Hematopoietic multipotent progenitor cell treated with erythropoietin and hydrocortisone succinate and interleukin-3 and kit ligand, for 8 days (in vitro differentiated cells): ENCODE data around the gene SEMG2.

Experiments
- DNase-seq: peaks from one replicate; pipeline ENCODE4 v3.0.0-alpha.2; 2015

The SEMG2 gene, protein sequence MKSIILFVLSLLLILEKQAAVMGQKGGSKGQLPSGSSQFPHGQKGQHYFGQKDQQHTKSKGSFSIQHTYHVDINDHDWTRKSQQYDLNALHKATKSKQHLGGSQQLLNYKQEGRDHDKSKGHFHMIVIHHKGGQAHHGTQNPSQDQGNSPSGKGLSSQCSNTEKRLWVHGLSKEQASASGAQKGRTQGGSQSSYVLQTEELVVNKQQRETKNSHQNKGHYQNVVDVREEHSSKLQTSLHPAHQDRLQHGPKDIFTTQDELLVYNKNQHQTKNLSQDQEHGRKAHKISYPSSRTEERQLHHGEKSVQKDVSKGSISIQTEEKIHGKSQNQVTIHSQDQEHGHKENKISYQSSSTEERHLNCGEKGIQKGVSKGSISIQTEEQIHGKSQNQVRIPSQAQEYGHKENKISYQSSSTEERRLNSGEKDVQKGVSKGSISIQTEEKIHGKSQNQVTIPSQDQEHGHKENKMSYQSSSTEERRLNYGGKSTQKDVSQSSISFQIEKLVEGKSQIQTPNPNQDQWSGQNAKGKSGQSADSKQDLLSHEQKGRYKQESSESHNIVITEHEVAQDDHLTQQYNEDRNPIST

DNA sequence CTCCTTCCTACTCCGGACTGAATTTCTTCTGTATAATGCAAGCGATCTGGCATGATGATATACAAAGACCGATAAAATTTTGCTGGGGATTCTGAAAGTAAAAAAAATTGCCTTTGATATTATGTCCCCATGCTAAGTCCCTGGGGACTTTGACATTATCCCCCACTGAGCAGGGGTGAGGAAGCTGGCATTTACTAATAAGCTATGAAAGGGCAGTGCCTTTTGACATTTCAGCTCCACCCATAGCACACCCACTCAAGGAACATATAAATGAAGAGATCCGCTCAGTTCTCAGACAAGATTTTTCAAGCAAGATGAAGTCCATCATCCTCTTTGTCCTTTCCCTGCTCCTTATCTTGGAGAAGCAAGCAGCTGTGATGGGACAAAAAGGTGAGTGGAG, at the start of gene SEMG2:
Gene SEMG2 (plus strand): TSS at position 298 of the 400 bp plus-strand sequence. CDS start 17 bp downstream, at position 315.
- DNase-seq: no peak

DNA sequence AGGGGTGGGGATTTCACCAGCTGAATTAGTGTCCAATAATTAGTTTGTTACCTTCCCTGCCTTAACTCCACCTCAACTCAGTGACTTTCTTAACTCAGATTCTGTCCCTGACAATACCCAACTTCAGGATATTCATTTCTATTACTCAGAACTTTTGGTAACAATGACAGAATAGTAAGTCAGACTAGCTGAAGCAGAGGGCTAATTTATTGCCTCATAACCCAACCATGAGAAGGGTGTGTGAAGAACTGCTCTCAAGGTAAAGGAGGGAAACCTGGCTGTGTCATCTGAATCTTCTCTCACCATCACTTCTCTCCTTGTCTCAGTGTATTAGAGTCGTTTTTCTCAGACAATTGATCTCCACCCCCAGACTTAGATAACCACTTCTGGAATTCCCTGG, 47.7 kb upstream of the SEMG2 start:
- DNase-seq: no peak

DNA sequence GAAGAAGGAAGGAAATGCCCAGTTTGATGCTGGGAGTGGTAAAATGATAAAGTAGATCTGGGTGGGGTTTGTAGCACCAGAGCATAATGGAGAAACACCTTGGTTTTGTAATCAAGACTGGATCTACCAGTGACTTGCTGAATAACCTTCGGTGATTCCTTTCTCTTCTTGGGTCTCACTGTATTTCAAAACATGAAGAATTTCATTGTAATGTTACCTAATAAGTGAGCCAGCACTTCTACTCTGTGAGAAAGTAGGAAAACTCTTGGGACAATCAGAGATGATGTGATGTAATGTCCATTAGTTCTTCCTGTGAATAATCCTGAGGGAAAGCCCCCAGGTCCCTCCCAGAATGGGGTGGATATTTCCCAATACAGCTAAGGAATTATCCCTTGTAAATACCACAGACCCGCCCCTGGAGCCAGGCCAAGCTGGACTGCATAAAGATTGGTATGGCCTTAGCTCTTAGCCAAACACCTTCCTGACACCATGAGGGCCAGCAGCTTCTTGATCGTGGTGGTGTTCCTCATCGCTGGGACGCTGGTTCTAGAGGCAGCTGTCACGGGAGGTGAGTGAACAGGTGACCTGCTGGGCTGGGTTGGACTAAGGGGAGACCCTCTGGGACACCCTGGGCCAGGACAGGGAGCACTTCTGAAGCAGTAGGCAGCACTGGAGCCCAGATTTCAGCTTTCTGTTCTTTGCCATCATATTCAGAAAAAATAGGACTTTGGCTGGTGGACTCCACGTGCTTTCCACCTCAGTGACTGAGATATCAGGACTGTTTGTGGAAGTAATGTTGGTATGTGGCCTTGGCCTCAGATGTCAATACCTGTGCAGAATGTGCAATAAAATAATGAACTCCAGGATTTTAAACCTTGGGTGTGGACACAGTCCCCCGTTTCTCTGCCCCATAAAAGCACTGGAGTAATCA, 46.5 kb upstream of the SEMG2 start, which contains the start of gene PI3:
Gene PI3 (plus strand): TSS at position 469 of the 931 bp plus-strand sequence. CDS start 21 bp downstream, at position 490.
- no peak for DNase-seq

DNA sequence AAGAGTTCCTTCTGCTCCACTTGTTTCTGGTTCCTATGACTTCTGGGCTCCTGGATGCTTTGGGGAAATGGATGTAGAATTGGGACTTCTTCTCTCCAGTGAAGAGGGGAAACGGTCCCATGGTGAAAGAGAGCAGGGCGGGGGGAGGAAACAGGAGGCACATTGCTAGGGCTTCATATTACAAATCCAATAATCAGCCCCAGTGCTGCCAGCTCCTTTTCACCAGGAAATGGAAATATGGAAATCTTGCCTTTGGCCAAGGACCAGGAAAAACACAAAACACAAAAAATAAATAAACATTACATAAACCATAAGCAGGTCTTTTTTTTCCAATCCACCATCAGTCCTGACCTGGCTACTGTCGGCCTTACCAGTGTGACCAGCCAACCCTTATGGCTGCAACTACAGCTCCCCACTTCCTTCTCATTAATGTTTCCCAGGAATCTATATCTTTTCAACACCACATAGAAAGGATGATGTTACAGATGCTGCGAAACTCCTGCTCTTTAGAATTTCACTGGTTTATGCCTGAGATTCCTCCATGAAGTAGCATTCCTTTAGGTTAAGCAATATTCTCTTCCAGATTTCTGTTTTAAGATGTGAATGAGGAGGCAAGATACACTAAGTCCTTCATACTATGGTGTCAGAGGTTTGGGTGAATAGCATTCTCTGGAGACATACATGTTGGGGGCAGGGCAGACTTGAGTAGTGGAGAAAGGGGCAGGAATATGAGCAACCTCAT, 44.5 kb upstream of the SEMG2 start:
- no peak for DNase-seq

DNA sequence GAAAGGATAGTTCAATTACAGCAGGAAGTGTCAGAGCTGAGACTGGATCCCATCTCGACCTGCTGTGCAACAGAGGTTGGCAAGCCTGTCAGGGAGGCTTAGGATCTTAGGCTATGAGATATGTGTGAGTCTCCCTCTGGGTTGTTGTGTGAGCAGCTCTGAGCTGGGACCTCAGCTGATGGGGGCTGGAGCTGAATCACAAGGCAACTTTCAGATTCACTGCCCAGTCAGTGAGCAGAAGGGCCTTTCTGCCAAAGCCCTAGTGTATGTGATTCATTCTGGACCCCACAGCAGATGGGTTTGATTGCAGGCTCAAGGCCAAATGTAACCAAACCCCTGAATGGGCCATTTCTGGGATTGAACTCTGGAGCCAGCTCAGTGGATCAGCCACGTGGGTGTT, 42.0 kb upstream of the SEMG2 start:
- DNase-seq: no peak

DNA sequence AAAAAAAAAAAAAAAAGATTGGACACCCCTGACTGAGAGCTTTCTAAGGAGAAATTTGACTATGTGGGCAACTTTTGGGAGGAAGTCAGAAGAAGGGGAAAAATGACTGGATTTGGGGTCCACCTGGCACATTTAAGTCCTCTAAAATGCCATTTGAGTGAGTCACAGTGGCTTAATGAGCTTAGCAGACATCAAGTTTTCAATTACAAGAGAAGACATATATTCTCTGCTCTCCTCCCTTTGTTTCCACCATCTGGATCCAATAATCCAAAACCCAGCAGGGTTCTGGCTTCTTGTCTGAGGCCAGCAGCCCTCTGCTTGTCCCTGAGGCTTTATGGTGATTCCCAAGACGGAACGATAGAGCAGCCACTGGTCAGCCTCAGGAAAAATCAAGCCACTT, 39.5 kb upstream of the SEMG2 start:
- no peak for DNase-seq

DNA sequence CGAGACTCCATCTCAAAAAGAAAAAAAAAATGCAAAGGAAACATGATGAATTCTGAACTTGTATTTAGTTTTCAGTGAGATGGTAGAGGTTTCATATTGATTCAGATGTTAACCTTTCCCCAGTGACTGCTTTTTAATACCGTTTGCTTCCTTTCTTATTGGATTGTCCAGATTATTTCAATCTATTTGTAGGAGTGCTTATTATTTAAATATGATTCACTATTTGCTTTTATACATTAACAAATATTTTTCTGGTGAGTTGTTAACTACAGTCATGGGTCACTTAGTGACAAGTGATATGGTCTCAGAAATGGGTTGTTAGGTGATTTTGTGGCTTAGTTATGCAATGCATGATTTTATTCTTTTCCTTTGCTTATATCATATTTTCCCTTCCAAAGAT, 38.1 kb upstream of the SEMG2 start:
- DNase-seq: no peak

DNA sequence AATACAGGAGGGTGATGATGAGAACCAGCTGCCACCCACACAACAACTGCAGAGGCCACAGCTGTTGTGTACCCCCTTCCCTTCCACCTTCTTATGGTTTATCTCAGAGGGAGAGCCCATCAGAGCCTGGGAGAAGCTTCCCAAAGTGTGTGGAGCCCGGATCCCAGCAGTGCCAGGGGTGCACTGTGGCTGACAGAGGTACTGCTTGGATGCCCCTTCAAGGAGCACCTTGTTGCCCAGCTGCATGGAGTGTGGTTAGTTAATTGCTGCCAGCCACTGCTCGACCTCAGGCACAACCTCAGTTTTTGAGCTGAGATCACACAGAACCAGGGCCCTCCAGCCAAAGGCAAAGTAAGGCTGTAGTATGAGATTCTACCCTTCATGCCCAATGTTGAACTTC, 33.5 kb upstream of the SEMG2 start:
- DNase-seq: no peak

DNA sequence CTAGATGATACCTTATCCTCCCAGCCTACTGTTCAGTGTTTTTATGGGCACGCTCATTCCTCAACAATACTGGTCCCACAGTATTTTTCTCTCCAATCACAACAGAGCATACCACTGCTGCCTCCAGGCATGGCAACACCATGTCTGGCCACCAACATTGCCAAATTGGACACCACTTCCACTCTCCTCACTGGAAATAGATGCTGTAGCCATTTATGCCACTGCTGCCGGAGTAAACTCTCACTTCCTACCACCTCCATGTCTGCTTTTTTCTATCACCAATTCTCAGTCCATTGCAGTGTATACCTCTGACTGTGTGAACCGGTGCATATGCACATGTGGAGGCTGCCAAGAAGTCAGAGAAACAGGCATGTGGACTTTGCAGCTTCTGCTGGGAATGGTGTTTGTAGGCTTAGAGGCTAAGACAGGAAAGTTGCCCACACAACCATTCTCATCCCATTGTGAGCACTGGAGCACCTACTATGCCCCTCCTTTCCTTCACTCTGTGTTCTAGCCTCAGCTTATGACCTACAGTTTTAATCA, 32.0 kb upstream of the SEMG2 start:
- DNase-seq: no peak

DNA sequence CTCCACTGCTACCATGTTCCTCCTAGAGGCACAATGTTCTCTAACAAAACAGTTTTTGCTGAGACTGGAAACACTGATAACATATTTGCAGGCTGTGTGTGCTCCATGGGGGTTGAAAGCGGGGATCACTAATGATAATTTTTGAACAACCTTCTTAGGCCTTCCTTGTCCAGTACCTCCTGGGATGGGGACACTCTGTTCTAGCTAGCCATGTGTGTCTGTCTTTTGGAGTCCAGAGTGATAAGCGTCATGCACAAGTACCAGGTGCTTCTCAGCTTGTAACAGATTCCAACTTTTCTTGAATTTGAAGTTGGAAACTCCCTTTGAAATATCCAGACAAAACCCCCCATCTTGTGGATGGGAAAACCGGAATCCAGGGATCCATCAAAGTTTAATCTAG, 31.3 kb upstream of the SEMG2 start:
- DNase-seq: no peak

DNA sequence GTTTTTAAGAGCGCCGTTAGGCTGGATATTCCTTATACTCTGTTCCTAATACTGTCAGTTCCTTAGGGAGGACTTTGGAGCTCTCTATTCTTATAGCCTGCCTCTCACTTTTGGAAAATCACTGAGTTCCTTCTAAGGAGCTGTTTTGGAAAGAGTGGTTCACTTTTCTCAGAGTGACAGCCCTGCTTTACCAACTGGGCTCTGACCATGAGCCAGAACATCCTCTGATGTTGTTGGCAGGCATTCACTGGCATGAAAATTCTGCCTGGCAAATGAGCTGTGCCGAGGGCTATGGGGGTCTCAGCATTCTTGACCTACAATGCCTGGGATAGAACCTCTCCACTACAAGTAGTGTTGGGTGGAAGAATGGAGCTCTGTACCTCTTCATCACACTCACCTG, 29.2 kb upstream of the SEMG2 start:
- no peak for DNase-seq

DNA sequence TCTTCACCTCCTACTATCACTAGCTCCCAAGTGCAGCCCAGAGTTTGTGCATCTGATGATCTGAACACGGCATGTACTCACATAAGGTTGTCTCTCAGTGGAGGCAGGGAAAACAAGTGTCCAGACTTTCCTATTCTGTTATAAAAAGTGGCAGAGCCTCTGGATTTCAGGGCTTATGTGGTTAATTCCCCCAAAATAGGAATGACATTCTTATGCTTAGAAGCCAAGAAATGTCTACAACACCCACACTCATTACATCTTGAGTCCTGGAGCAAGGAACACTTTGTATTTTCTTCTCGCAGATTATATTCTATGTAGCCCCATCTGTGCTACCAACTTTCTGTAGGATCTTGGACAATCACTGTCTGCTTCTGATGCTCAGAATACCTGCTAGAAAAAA, 27.8 kb upstream of the SEMG2 start:
- no peak for DNase-seq

DNA sequence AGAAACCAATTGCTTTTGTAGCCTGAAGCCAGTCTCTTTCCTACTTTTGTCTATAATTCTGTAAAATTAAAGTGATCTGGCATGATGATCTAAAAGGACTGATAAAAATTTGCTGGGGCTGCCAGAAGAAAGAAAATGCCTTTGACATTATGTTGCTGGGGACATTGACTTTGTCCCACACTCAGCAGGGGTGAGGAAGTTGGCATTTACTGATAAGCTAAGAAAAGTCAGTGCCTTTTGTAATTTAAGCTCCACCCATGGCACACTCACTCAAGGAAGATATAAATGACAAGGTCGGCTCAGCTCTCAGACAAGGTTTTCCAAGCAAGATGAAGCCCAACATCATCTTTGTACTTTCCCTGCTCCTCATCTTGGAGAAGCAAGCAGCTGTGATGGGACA, 14.4 kb upstream of the SEMG2 start, which contains the start of gene SEMG1:
Gene SEMG1 (plus strand): TSS at position 309 of the 400 bp plus-strand sequence. CDS start 21 bp downstream, at position 330.
- DNase-seq: peak; percentile 29

DNA sequence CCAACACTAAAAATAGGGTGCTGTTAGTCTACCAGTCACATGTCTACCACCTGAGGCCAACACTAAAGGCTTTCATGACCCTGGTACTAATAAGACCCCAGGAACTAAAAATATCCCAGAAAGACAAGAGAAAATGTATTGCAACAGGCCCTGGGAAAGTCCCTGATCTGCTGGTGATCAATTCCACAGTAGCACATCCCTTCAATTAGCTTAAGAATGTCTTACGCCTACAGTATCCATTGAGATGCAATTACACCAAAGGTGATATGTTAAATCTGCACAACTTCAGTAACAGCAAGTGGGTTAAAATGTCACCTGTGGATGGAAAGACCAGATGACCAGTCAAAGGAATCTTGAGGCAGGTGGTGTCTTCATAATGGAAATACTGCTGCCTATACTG, 11.2 kb upstream of the SEMG2 start:
- DNase-seq: no peak

DNA sequence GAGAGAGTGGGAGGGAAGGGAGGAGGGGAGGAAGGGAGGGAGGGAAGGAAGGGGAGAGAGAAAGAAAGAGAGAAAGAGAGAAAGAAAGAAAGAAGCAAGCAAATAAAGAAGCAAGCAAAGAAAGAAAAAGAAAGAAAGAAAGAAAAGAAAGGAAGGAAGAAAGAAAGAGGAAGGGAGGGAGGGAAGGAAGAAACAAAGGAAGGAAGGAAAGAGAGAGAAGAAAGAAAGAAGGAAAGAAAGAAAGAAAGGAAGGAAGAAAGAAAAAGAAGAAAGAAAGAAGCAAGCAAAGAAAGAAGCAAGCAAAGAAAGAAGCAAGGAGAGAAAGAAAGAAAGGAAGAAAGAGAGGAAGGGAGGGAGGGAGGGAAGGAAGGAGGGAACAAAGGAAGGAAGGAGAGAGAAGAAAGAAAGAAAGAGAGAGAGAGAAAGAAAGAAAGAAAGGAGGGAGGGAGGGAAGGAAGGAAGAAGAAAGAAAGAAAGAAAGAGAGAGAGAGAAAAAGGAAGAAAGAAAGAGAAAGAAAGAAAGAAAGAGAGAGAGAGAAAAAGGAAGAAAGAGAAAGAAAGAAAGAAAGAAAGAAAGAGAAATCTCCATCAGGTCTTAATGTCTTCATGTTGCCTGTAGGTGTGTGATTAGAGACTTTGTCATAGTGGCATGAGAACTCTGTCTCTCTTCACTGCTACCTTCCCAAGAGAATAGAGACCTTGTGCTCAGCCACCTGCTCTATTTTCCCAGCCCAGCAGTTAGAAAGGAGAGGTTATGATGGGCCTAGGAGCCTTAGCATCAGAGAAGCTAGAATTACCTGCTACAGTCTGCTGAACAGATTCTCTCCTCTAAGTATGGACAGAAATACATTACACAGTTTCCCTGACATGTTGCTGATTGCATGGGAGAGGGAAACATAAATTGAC, 9.4 kb upstream of the SEMG2 start:
- no peak for DNase-seq

DNA sequence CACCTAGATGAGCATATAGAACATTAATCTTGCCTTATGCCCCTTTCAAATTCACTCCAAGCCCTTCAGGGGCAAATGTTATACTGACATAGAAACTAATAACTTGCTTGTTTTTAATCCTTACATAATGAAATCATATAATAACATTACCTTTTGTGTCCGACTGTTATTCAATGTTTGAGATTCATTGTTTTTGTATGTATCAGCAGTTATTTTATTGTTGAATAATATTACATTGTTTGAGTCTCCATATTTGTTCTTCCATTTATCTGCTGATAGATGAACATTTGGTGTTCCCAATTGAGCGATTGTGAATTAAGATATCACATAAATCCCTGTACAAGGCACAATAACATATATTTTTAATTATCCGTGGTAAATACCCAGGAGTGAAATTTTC, 8.3 kb upstream of the SEMG2 start:
- DNase-seq: no peak

DNA sequence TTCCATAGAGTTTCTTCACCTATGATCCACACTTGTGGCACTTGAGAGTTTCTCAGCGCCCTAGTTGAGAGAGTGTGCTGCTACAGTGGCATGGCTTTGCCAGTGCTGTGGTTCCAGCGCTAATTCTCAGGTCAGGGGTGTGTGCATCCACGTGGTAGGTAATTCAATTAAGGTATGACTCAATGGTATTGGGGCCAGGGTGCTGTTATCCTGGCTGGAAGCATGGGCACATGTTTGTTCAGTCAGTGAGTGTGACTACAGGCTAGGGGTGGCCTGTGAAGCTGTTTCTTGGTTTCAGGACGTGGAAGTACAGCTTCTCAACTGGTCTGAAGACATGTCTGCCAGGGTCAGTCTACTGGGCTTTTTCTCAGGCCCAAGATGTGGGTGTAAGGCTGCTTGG, 3.0 kb upstream of the SEMG2 start:
- no peak for DNase-seq

DNA sequence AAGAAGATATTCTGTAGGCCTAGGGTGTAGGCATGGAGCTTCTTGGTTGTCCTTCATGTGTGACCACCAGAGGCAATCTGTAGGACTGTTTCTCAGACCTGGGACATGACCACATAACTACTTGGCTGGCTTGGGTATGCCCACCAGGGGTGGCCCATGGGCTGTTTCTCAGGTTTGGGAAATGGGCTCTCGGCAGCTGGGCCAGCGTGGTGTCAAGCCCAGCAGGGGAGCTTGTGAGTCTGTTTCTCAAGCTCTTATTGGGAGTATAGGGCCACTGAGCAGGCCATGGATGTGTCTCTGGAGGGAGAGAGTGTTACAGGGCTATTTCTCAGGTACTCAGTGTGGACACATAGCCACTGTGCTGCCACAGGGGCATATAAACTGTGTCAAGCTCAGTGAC, 2.5 kb upstream of the SEMG2 start:
- no peak for DNase-seq

DNA sequence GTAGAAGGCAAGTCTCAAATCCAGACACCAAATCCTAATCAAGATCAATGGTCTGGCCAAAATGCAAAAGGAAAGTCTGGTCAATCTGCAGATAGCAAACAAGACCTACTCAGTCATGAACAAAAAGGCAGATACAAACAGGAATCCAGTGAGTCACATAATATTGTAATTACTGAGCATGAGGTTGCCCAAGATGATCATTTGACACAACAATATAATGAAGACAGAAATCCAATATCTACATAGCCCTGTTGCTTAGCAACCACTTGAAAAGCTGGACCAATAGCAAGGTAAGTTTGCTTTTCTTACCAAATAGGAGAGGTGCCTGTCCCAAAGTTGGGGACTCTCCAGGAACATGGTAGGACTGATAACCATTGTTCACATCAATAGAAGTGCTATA, 2.0 kb downstream of the SEMG2 start:
- no peak for DNase-seq

DNA sequence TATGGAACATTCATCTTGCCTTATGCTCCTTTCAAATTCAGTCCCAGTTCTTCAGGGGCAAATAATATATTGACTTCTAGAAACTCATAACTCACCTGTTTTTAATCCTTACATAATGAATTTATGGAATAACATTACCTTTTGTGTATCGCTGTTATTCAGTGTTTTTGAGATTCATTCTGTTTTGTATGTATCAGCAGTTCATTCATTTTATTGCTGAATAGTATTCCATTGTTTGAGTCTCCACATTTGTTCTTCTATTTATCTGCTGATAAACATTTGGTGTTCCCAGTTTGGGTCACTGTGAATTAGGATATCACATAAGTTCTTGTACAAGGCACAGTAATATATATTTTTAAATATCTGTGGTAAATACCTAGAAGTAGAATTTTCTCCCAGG, 5.1 kb downstream of the SEMG2 start:
- DNase-seq: no peak
